ENCODE measurements around the gene ARHGDIA.

DNA sequence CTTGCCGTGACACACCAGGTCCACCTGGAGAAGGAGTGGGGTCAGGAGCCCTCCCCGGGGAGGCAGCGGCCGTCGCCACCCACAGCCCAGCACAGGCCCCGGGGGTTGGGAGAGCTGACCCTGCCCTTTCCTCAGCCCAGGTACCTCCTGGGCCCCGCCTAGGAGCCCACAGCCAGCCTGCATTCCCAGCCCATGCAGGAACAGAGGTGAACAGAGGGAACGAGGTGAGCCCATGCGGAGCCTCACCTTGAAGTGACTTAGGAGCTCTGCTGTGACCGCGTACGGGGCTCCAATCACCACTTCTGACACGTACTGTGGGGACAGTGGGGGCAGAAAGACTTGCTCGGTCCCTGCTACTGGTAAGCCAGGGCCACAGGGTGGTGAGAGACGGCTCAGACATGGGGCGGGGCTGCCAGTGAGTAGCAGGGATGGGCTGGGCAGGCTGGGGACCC, 34.3 kb upstream of the ARHGDIA start:
- no peak for TF ChIP-seq EP300 (conservative IDR thresholded peaks at IDR 0.05; ENCODE audit: poor library complexity, severe bottlenecking)
- TF ChIP-seq, protein P1, sequence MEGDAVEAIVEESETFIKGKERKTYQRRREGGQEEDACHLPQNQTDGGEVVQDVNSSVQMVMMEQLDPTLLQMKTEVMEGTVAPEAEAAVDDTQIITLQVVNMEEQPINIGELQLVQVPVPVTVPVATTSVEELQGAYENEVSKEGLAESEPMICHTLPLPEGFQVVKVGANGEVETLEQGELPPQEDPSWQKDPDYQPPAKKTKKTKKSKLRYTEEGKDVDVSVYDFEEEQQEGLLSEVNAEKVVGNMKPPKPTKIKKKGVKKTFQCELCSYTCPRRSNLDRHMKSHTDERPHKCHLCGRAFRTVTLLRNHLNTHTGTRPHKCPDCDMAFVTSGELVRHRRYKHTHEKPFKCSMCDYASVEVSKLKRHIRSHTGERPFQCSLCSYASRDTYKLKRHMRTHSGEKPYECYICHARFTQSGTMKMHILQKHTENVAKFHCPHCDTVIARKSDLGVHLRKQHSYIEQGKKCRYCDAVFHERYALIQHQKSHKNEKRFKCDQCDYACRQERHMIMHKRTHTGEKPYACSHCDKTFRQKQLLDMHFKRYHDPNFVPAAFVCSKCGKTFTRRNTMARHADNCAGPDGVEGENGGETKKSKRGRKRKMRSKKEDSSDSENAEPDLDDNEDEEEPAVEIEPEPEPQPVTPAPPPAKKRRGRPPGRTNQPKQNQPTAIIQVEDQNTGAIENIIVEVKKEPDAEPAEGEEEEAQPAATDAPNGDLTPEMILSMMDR (IDR thresholded peaks at IDR 0.05; ENCODE audit: poor library complexity, severe bottlenecking) = no peak
- no peak for TF ChIP-seq RAD21 (conservative IDR thresholded peaks at IDR 0.05)
